ENCODE results near the gene ZBTB22.
"Not testable (repeated sequence)": the region's sequence is repeated elsewhere in the genome, so short reads cannot be mapped to it uniquely, and the experiment has no call there.

Gene ZBTB22

GRCh38 chr6:33359331-33359730 lies 41.8 kb upstream of the ZBTB22 start:
- ChIA-PET POLR2A (interaction anchor here (1.2 kb wide), 1 partner anchor 88 kb away, joined by 3 read pairs; the partner anchor contains the start of genes RPS18 and VPS52), CTCF (no interaction called here)
- DNase-seq (ENCODE audit: extremely low spot score): no peak
- TF ChIP-seq HDGF (IDR thresholded peaks at IDR 0.05; ENCODE audit: borderline replicate concordance) (no peak), CTBP1 (IDR thresholded peaks at IDR 0.05; ENCODE audit: borderline replicate concordance) (no peak), BHLHE40 (IDR thresholded peaks at IDR 0.05; ENCODE audit: borderline replicate concordance) (no peak), TARDBP (IDR thresholded peaks at IDR 0.05) (no peak), FOXM1 (IDR thresholded peaks at IDR 0.05; ENCODE audit: borderline replicate concordance) (no peak), LEF1 (IDR thresholded peaks at IDR 0.05; ENCODE audit: borderline replicate concordance) (no peak), ELF4 (IDR thresholded peaks at IDR 0.05) (no peak), SP1 (IDR thresholded peaks at IDR 0.05) (no peak), FOXA1 (IDR thresholded peaks at IDR 0.05) (no peak), PKNOX1 (IDR thresholded peaks at IDR 0.05) (no peak), ZNF384 (IDR thresholded peaks at IDR 0.05) (no peak), NFRKB (IDR thresholded peaks at IDR 0.05) (no peak), SUZ12 (IDR thresholded peaks at IDR 0.05) (no peak)

- CTCF ChIA-PET; POLR2A ChIA-PET; DNase-seq (ENCODE audit: extremely low spot score): not testable (repeated sequence)
Observed at GRCh38 chr6:33357160-33357871, 39.8 kb upstream of the ZBTB22 start.

- CTCF ChIA-PET: no interaction called here
- TF ChIP-seq SP1 (IDR thresholded peaks at IDR 0.05) (no peak), ELF4 (IDR thresholded peaks at IDR 0.05) (no peak), CTBP1 (IDR thresholded peaks at IDR 0.05; ENCODE audit: borderline replicate concordance) (no peak), ZNF384 (IDR thresholded peaks at IDR 0.05) (no peak), HDGF (IDR thresholded peaks at IDR 0.05; ENCODE audit: borderline replicate concordance) (no peak), FOXA1 (IDR thresholded peaks at IDR 0.05) (no peak), LEF1 (IDR thresholded peaks at IDR 0.05; ENCODE audit: borderline replicate concordance) (no peak), FOXK2 (IDR thresholded peaks at IDR 0.05) (no peak), SUZ12 (IDR thresholded peaks at IDR 0.05) (no peak), NFRKB (IDR thresholded peaks at IDR 0.05) (no peak), ARNT (IDR thresholded peaks at IDR 0.05) (no peak), TARDBP (IDR thresholded peaks at IDR 0.05) (no peak), BHLHE40 (IDR thresholded peaks at IDR 0.05; ENCODE audit: borderline replicate concordance) (no peak), FOXM1 (IDR thresholded peaks at IDR 0.05; ENCODE audit: borderline replicate concordance) (no peak)
- POLR2A ChIA-PET: no interaction called here
- DNase-seq (ENCODE audit: extremely low spot score): no peak
Observed at GRCh38 chr6:33356295-33356694, 38.8 kb upstream of the ZBTB22 start.

- CTCF ChIA-PET: interaction anchor here (1.5 kb wide), 1 partner anchor 11 kb away, joined by 4 read pairs; no protein-coding TSS in a partner anchor
- POLR2A ChIA-PET; DNase-seq (ENCODE audit: extremely low spot score): not testable (repeated sequence)
Observed at GRCh38 chr6:33355860-33356259, 38.3 kb upstream of the ZBTB22 start.

GRCh38 chr6:33347816-33348215 lies 30.3 kb upstream of the ZBTB22 start:
- POLR2A ChIA-PET: interaction anchor here (1.0 kb wide), 1 partner anchor 30 kb away, joined by 3 read pairs; the partner anchor contains the start of gene ZBTB22
- no peak for DNase-seq (ENCODE audit: extremely low spot score)
- TF ChIP-seq FOXK2 (IDR thresholded peaks at IDR 0.05) (no peak), ARNT (IDR thresholded peaks at IDR 0.05) (no peak), PKNOX1 (IDR thresholded peaks at IDR 0.05) (no peak), FOXM1 (IDR thresholded peaks at IDR 0.05; ENCODE audit: borderline replicate concordance) (no peak), SUZ12 (IDR thresholded peaks at IDR 0.05) (no peak), L3MBTL2 (conservative IDR thresholded peaks at IDR 0.05) (no peak), FOXA1 (IDR thresholded peaks at IDR 0.05) (no peak), TARDBP (IDR thresholded peaks at IDR 0.05) (no peak), SP1 (IDR thresholded peaks at IDR 0.05) (no peak)
- CTCF ChIA-PET: interaction anchor here (1.0 kb wide), 1 partner anchor 26 kb away, joined by 4 read pairs; no protein-coding TSS in a partner anchor

- DNase-seq (ENCODE audit: extremely low spot score); CTCF ChIA-PET; POLR2A ChIA-PET: not testable (repeated sequence)
Observed at GRCh38 chr6:33346972-33347371, 29.4 kb upstream of the ZBTB22 start.

GRCh38 chr6:33344701-33345697 lies 27.5 kb upstream of the ZBTB22 start:
- peak; percentile 63 for DNase-seq (ENCODE audit: extremely low spot score)
- TF ChIP-seq FOXM1 (IDR thresholded peaks at IDR 0.05; ENCODE audit: borderline replicate concordance) (no peak), FOXA1 (IDR thresholded peaks at IDR 0.05) (no peak), SP1 (IDR thresholded peaks at IDR 0.05) (no peak), HDGF (IDR thresholded peaks at IDR 0.05; ENCODE audit: borderline replicate concordance) (no peak), BHLHE40 (IDR thresholded peaks at IDR 0.05; ENCODE audit: borderline replicate concordance) (no peak), L3MBTL2 (conservative IDR thresholded peaks at IDR 0.05) (no peak)
- ChIA-PET POLR2A (interaction anchor here (0.6 to 1.8 kb wide), 3 partner anchors 28 to 46 kb away, joined by 3 to 7 read pairs (median 4); partner anchors contain the start of gene ZBTB22), CTCF (interaction anchor here (0.7 to 1.9 kb wide), 11 partner anchors 10 to 227 kb away, joined by 3 to 8 read pairs (median 4); partner anchors contain the start of genes B3GALT4 and ZBTB22)

All from HEK293T (cell line).